MCF 10A (cell line): Measurements from ENCODE around the gene CBLN2. TPM values are rescaled to one million over a fixed set of nuclear protein-coding genes. Genes with fewer than 3 reads are reported as not detected.

Source experiments
- BruUV-seq: library from RNA; stranded (reverse); fragments of 400-500 nt; replicated peaks from 2 replicates; lab custom pipeline; 2021; lab: Mats Ljungman, UMichigan
- CTCF ChIA-PET: fragments of 300-600 bp; sonication (Branson Sonifier 250); formaldehyde crosslinking; extraction: SDS; loops from one replicate; lab custom pipeline; 2021; ENCODE audit warnings: antibody characterized with exemption, inconsistent platforms; lab: Yijun Ruan, JAX
- POLR2A ChIA-PET: fragments of 300-600, 350-650 bp; sonication (Branson Sonifier 250); formaldehyde crosslinking; extraction: SDS; loops from one replicate; lab custom pipeline; 2020; ENCODE audit warnings: antibody characterized with exemption, inconsistent platforms; lab: Yijun Ruan, JAX
- DNase-seq: peaks from one replicate; pipeline ENCODE4 v3.0.0-alpha.2; 2018; ENCODE audit not compliant: unreplicated experiment
- H3K27ac Mint-ChIP-seq: one replicate; pipeline ENCODE4 v1.8.0; 2022; ENCODE audit warnings: mild to moderate bottlenecking, low read depth, mixed read lengths; ENCODE audit not compliant: unreplicated experiment
- H3K27me3 Mint-ChIP-seq: one replicate; pipeline ENCODE4 v1.8.0; 2022; ENCODE audit warnings: mixed read lengths; ENCODE audit not compliant: insufficient read depth, unreplicated experiment
- H3K36me3 Mint-ChIP-seq: one replicate; pipeline ENCODE4 v1.8.0; 2022; ENCODE audit warnings: mild to moderate bottlenecking, moderate library complexity, mixed read lengths; ENCODE audit not compliant: insufficient read depth, unreplicated experiment
- H3K4me1 Mint-ChIP-seq: one replicate; pipeline ENCODE4 v1.8.0; 2022; ENCODE audit warnings: mixed read lengths; ENCODE audit not compliant: insufficient read depth, unreplicated experiment
- H3K4me3 Mint-ChIP-seq: one replicate; pipeline ENCODE4 v1.8.0; 2022; ENCODE audit warnings: mild to moderate bottlenecking, moderate library complexity, mixed read lengths; ENCODE audit not compliant: unreplicated experiment
- H3K9me3 Mint-ChIP-seq: one replicate; pipeline ENCODE4 v1.8.0; 2022; ENCODE audit warnings: mixed read lengths; ENCODE audit not compliant: unreplicated experiment
- intact Hi-C: fragments of 100-400 bp; cut with micrococcal nuclease; formaldehyde crosslinking; loops from 2 replicates; pipeline ENCODE4 v1.14.1; 2022
- total RNA-seq: library from RNA; stranded (reverse); gene quantifications from 2 replicates; pipeline ENCODE4 v1.2.3, GENCODE V29; 2022
- TF ChIP-seq, protein P1 (sequence below): fragments of 200-600 bp; IDR thresholded peaks from one replicate; pipeline ENCODE4 v1.8.0; 2022; ENCODE audit warnings: antibody characterized with exemption, mild to moderate bottlenecking; ENCODE audit not compliant: unreplicated experiment

Gene CBLN2
- total RNA-seq, 1 experiment from 2014 or later, result not detected

DNA sequence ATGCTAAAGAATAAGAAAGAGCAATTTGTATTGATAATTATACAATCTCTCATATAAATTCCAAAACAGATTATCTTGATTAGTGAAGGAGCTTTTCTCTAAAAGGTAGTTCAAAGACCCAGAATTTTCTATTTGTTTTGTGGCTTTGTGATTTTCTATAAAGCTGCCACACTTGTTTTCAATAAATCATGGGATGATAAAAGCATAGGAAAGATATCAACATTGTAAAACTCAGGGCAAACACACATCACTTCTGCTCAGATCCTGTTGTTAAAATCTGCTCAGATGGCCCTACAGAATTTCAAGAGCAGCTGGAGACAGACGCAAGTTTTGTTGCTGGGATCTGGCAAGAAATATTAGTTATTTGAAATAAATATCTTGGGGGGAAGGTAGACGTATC, 28.8 kb upstream of the CBLN2 start:
- no peaks in the 10 kb centered on the region for H3K36me3 Mint-ChIP-seq
- peaks cover 3% of the 10 kb centered on the region for H3K4me1 Mint-ChIP-seq
- no peak overlapping the region for H3K4me3 Mint-ChIP-seq
- no peaks in the 10 kb centered on the region for H3K9me3 Mint-ChIP-seq
- BruUV-seq, result no TSS peak
- no peak for DNase-seq
- POLR2A ChIA-PET, result interaction anchor here (0.6 kb wide), 1 partner anchor 59 kb away, joined by 6 read pairs; no protein-coding TSS in a partner anchor
- H3K27me3 Mint-ChIP-seq, result peaks cover 53% of the 10 kb centered on the region
- intact Hi-C loops, result no loop called here
- no peak overlapping the region for H3K27ac Mint-ChIP-seq
- CTCF ChIA-PET, result interaction anchor here (0.6 kb wide), 1 partner anchor 1791 kb away, joined by 3 read pairs; no protein-coding TSS in a partner anchor
- TF ChIP-seq, protein P1, sequence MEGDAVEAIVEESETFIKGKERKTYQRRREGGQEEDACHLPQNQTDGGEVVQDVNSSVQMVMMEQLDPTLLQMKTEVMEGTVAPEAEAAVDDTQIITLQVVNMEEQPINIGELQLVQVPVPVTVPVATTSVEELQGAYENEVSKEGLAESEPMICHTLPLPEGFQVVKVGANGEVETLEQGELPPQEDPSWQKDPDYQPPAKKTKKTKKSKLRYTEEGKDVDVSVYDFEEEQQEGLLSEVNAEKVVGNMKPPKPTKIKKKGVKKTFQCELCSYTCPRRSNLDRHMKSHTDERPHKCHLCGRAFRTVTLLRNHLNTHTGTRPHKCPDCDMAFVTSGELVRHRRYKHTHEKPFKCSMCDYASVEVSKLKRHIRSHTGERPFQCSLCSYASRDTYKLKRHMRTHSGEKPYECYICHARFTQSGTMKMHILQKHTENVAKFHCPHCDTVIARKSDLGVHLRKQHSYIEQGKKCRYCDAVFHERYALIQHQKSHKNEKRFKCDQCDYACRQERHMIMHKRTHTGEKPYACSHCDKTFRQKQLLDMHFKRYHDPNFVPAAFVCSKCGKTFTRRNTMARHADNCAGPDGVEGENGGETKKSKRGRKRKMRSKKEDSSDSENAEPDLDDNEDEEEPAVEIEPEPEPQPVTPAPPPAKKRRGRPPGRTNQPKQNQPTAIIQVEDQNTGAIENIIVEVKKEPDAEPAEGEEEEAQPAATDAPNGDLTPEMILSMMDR, result no peak

DNA sequence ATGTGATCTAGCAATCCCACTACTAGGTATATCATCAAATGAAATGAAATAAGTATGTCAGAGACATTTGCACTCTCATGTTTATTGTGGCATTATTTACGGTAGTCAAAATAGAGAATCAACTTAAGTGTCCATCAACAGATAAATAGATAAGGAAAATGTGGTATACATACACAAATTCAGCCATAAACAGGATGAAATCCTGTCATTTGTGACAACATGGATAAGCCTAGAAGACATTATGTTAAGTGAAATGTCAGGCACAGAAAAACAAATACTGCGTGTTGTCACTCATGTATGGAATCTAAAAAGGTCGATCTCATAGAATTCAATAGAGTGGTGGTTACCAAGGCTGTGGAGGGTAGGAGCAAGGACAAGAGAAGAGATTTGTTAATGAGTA, 22.1 kb upstream of the CBLN2 start:
- no peaks in the 10 kb centered on the region for H3K36me3 Mint-ChIP-seq
- no peak for DNase-seq
- TF ChIP-seq, protein P1, result no peak
- peaks cover 10% of the 10 kb centered on the region for H3K4me1 Mint-ChIP-seq
- peaks cover 82% of the 10 kb centered on the region for H3K27me3 Mint-ChIP-seq
- POLR2A ChIA-PET, result no interaction called here
- CTCF ChIA-PET, result interaction anchor here (0.6 kb wide), 1 partner anchor 1784 kb away, joined by 3 read pairs; no protein-coding TSS in a partner anchor
- H3K9me3 Mint-ChIP-seq, result no peaks in the 10 kb centered on the region
- no peak overlapping the region for H3K27ac Mint-ChIP-seq
- intact Hi-C loops, result no loop called here
- H3K4me3 Mint-ChIP-seq, result no peak overlapping the region
- BruUV-seq, result no TSS peak

DNA sequence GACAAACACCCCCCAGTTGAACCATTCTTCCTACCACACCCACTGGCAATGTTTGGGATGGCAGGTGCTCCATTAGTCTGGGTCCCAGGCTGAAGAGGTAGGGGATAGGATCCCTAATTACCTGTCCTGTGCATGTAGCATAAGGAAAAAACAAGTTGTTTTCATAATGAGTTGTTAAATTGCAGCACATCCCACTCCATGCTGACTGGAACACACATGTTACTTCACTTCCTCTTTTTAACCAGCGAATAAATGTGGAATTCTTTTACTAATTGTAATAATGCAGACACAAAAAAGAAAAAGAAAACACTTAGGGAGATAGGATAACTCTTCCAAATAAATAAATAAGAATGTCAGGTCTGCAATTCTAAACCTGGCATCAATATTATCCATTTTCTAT, 11.8 kb upstream of the CBLN2 start:
- no peak overlapping the region for H3K27ac Mint-ChIP-seq
- ChIA-PET CTCF (interaction anchor here (1.2 kb wide), 1 partner anchor 10 kb away, joined by 5 read pairs; no protein-coding TSS in a partner anchor), POLR2A (no interaction called here)
- peaks cover 8% of the 10 kb centered on the region for H3K4me1 Mint-ChIP-seq
- no peaks in the 10 kb centered on the region for H3K36me3 Mint-ChIP-seq
- no TSS peak for BruUV-seq
- TF ChIP-seq, protein P1, result no peak
- no peaks in the 10 kb centered on the region for H3K27me3 Mint-ChIP-seq
- H3K9me3 Mint-ChIP-seq, result no peaks in the 10 kb centered on the region
- no peak overlapping the region for H3K4me3 Mint-ChIP-seq
- no peak for DNase-seq
- intact Hi-C loops, result no loop called here

DNA sequence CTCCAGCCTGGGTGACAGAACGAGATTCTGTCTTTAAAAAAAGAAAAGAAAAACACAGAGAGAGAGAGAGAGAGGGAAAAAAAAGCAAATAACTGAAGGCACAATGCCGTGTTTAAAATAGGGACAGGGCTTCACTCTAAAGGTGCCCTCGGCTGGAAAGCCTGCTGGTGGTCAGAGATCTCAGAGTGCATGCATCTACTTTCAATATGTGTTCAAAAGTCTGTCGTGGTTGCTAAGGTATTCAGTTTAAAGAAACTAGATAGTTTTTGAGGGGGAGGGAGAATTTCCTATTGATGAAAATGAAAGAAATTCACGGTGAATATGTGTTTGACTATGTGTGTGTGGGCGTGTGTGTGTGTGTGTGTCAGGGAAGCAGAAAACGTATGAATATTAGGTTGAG, 11.0 kb upstream of the CBLN2 start:
- no peak overlapping the region for H3K27ac Mint-ChIP-seq
- H3K27me3 Mint-ChIP-seq, result no peaks in the 10 kb centered on the region
- no peaks in the 10 kb centered on the region for H3K36me3 Mint-ChIP-seq
- intact Hi-C loops, result no loop called here
- CTCF ChIA-PET, result interaction anchor here (1.2 kb wide), 1 partner anchor 9 kb away, joined by 5 read pairs; no protein-coding TSS in a partner anchor
- TF ChIP-seq, protein P1, result no peak
- H3K9me3 Mint-ChIP-seq, result no peaks in the 10 kb centered on the region
- POLR2A ChIA-PET, result no interaction called here
- H3K4me1 Mint-ChIP-seq, result peaks cover 8% of the 10 kb centered on the region
- DNase-seq, result no peak
- peak overlapping the region; percentile 22 for H3K4me3 Mint-ChIP-seq
- no TSS peak for BruUV-seq
